Activated B cell treated with CpG ODN at 0.5 μM for 24 hours (primary cell): Measurements from ENCODE around the gene GRM3. TPM values are rescaled to one million over a fixed set of nuclear protein-coding genes. Genes with fewer than 3 reads are reported as not detected.

Experiments used
- ATAC-seq: fragments of 200-7000 bp; cut with Tn5 transposase; one replicate; pipeline ENCODE4 v1.10.0; 2021; ENCODE audit warnings: low read depth, mild to moderate bottlenecking, moderate library complexity
- CTCF ChIA-PET: fragments of 350-600 bp; sonication (Branson Sonifier 250); formaldehyde crosslinking; loops from one replicate; lab custom pipeline; 2021; ENCODE audit warnings: antibody characterized with exemption; lab: Charles Lee
- POLR2A ChIA-PET: fragments of 350-600 bp; sonication (Branson Sonifier 250); formaldehyde crosslinking; loops from one replicate; lab custom pipeline; 2021; ENCODE audit warnings: antibody characterized with exemption; lab: Charles Lee
- DNase-seq: peaks from one replicate; pipeline ENCODE4 v3.0.0; 2022
- H3K27ac Mint-ChIP-seq: one replicate; pipeline ENCODE4 v1.8.0; 2020; ENCODE audit warnings: mixed read lengths
- H3K27me3 Mint-ChIP-seq: one replicate; pipeline ENCODE4 v1.8.0; 2021; ENCODE audit warnings: mixed read lengths
- H3K36me3 Mint-ChIP-seq: one replicate; pipeline ENCODE4 v1.8.0; 2021; ENCODE audit warnings: low read depth, mixed read lengths
- H3K4me1 Mint-ChIP-seq: one replicate; pipeline ENCODE4 v1.8.0; 2021; ENCODE audit warnings: mixed read lengths
- H3K4me3 Mint-ChIP-seq: one replicate; pipeline ENCODE4 v1.8.0; 2020; ENCODE audit warnings: mild to moderate bottlenecking, mixed read lengths
- H3K9me3 Mint-ChIP-seq: one replicate; pipeline ENCODE4 v1.8.0; 2020; ENCODE audit warnings: mixed read lengths
- CTCF ChIP-seq: fragments of 200-600 bp; IDR thresholded peaks from one replicate; pipeline ENCODE4 v1.8.0; 2022; ENCODE audit warnings: antibody characterized with exemption, mild to moderate bottlenecking
- intact Hi-C: fragments of 100-400 bp; cut with micrococcal nuclease; formaldehyde crosslinking; loops from one replicate; pipeline ENCODE4 v1.15.1; 2024
- total RNA-seq: library from RNA; stranded (reverse); gene quantifications from 2 replicates; pipeline ENCODE4 v1.2.3, GENCODE V29; 2022

GRM3 gene
- total RNA-seq, 1 donor from 2014 or later: not detected

DNA sequence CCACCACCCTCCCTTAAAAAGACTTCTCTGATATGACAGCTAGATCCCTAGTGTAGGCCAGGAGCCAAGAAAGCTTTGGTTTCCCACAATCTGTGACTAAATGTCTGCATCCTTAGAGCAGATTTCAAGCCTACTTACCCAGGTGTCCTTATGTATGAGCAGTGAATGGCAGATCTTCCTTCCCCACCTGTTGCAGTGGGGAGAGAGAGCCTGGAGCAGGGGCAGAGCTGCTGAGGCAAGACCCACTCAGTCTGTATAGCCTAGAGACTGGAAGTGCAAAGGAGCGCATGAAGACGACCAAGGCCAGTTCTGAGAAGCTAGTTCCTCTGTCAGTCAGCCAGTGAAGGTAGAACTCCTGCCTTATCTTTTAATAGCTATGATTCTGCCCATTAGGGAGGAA is 180.1 kb downstream of the GRM3 start:
- ATAC-seq (no peak), DNase-seq (no peak)
- Mint-ChIP-seq H3K9me3 (no peaks in the 10 kb centered on the region), H3K27ac (no peak overlapping the region), H3K4me3 (no peak overlapping the region), H3K4me1 (no peaks in the 10 kb centered on the region), H3K36me3 (no peaks in the 10 kb centered on the region), H3K27me3 (no peaks in the 10 kb centered on the region)
- ChIA-PET POLR2A (no interaction called here), CTCF (no interaction called here)
- intact Hi-C loops: no loop called here
- no peak for TF ChIP-seq CTCF

GRCh38 chr7:86825264-86825663 is 181.6 kb downstream of the GRM3 start:
- H3K27ac Mint-ChIP-seq: no peak overlapping the region
- no peaks in the 10 kb centered on the region for H3K27me3 Mint-ChIP-seq
- H3K9me3 Mint-ChIP-seq: no peaks in the 10 kb centered on the region
- intact Hi-C loops: no loop called here
- DNase-seq (no peak), ATAC-seq (no peak)
- H3K4me1 Mint-ChIP-seq: no peaks in the 10 kb centered on the region
- ChIA-PET POLR2A (no interaction called here), CTCF (no interaction called here)
- no peaks in the 10 kb centered on the region for H3K36me3 Mint-ChIP-seq
- no peak overlapping the region for H3K4me3 Mint-ChIP-seq
- no peak for TF ChIP-seq CTCF

GRCh38 chr7:86826948-86827347 is 183.2 kb downstream of the GRM3 start:
- TF ChIP-seq CTCF: no peak
- Mint-ChIP-seq H3K36me3 (no peaks in the 10 kb centered on the region), H3K9me3 (no peaks in the 10 kb centered on the region), H3K27ac (no peak overlapping the region), H3K27me3 (peaks cover 2% of the 10 kb centered on the region), H3K4me3 (no peak overlapping the region), H3K4me1 (no peaks in the 10 kb centered on the region)
- DNase-seq (no peak), ATAC-seq (no peak)
- POLR2A ChIA-PET: no interaction called here
- CTCF ChIA-PET: no interaction called here
- intact Hi-C loops: no loop called here

DNA sequence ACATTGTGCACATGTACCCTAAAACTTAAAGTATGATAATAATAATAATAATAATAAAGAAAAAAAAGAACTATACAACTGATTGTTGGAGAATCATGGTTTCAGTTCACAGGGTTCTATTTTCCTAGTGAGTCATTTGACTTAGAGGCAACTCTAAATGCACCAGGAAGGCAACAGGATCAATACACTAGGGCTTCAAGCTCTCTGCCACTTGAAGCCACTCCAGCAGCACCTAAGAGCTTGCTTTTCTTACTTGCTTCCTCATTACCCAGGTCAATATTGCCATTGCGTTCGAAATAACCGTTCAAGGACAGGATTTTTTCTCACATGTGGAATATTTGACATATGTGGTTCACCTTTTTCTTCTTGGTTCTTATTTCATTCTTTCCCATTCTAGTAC is 189.7 kb downstream of the GRM3 start:
- no peak for TF ChIP-seq CTCF
- H3K27me3 Mint-ChIP-seq: peaks cover 5% of the 10 kb centered on the region
- no peaks in the 10 kb centered on the region for H3K4me1 Mint-ChIP-seq
- H3K27ac Mint-ChIP-seq: no peak overlapping the region
- H3K9me3 Mint-ChIP-seq: no peaks in the 10 kb centered on the region
- intact Hi-C loops: no loop called here
- DNase-seq (no peak), ATAC-seq (no peak)
- CTCF ChIA-PET: no interaction called here
- no peaks in the 10 kb centered on the region for H3K36me3 Mint-ChIP-seq
- H3K4me3 Mint-ChIP-seq: no peak overlapping the region
- POLR2A ChIA-PET: no interaction called here

DNA sequence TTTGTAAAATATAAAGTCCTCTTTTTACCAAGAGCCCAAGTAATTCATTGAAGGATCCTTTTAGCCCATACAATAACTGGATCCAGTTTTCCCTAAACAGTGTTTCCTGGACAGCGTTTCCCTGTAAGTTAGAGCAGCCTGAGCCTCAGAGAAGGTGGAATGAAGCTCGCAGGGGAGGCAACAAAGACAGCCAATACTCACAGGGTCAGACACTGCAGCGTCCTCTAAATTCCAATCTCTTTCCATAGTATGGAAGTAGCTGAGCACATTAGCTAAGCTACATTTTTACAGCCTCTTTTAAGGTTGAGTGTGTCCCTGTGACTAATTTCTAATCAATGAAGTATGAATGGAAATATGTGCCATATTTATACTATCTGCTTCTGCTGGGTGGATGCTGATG is 193.5 kb downstream of the GRM3 start:
- intact Hi-C loops: no loop called here
- DNase-seq (no peak), ATAC-seq (no peak)
- H3K4me1 Mint-ChIP-seq: no peaks in the 10 kb centered on the region
- H3K36me3 Mint-ChIP-seq: no peaks in the 10 kb centered on the region
- peaks cover 2% of the 10 kb centered on the region for H3K27me3 Mint-ChIP-seq
- ChIA-PET POLR2A (no interaction called here), CTCF (no interaction called here)
- H3K4me3 Mint-ChIP-seq: no peak overlapping the region
- H3K9me3 Mint-ChIP-seq: no peaks in the 10 kb centered on the region
- no peak overlapping the region for H3K27ac Mint-ChIP-seq
- no peak for TF ChIP-seq CTCF
